ENCODE results near the gene KCNJ15.

Gene KCNJ15

GRCh38 chr21:38300141-38300578 is 43.4 kb downstream of the KCNJ15 start:
- DNase-seq = no peak

DNA sequence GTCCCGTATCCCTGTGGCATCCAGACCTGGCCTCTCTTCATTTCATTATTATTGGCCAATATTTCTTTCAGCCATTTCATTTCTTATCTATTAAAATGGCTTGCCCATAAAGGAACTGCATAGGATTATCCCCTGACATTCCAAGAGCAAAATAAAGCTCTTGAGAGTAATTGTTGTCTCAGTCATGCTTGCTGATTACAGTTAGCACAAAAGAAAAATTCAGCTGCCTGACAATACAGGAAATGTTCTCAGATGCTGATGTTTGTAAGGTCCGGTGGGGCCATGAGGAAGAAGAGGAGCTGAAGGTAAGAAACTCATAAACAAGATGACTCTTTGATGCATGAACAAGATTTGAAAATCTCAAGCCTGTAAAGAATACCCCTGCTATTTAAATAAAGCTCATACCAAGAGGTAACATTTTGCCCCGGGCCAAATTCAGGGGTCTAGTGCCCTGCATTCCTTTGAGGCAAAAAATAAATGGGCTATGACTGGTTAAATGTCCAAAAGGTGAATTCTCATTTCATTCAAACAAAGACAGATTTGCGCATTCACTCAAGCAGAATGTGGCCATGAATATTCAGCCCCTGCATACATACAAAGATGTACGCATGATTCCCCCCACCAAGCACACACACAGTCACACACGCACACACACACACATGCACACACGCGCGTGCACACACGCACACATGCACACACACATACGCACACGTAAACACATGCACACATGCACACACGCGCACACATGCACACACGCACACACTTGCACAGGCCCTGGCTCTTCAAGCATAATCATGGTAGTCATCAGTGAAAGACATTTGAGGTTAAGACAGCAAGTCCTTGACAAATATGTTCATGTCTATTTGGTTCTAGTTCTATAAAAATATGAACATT is 44.8 kb downstream of the KCNJ15 start:
- no peak for DNase-seq

- DNase-seq = no peak
Measured at GRCh38 chr21:38303300-38303699, 46.5 kb downstream of the KCNJ15 start.

DNA sequence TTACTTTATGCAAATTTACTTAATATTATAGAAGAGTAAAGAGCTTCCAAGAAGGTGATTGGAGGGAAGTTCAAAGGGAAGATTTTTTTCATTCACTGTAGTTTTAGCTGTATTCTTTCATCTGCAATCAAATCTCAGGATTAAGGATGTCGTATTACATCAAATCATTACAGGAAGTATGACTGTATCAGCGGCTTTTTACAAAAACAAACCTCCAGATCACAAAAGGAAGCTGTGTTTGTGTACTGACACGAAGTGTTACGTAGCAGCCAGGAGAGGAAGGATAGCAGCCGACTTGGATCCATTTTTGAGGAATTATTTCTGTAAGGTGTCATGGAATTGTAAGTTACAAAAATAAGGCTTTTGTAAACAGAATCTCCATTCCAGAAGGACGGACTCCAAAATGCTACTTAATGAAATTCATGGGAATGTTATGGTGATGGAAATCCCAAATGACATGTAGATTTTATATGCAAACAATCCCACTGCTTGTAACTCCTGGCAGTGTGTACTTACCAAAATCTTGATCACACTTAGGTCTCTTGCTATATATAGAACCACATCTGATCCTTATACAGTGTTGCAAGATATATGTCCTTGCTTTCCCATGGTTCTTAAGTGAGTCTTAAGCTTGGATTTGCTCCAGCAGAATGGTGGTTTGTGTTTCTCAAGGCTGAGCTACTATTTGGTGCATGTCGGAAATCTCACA is 49.8 kb downstream of the KCNJ15 start:
- DNase-seq = no peak

DNA sequence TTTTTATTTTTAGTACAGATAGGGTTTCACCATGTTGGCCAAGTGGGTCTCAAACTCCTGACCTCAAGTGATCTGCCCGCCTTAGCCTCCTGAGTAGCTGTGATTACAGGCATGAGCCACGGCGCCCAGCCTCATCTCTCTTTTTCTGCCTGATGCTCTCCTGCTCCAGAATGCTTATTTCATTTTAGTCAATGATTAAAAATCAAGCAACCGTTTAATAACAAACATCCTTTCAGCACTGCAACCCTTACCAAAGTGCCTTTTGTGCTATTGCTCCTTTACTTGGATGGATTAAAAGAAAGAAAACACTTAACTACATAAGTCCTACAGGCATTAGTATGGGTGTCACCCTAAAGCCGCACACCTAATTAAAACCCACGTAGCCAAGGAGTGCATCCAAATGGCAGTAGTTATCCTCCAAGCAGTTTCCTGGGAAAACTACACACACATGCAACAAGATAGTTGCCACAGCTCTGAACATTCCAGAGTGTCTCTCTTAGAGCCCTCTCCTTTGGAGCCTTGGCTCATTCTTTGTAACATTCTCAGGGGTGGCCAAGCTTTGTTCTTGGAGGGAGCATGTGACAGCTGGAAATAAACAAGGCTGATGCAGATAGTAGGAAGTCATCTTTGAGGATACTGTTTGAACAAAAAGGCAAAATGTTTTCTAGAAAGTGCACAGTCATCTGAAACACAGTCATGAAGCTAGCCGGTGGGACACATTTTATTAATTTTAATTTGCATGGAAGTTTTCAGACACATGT is 51.2 kb downstream of the KCNJ15 start:
- DNase-seq = no peak

DNA sequence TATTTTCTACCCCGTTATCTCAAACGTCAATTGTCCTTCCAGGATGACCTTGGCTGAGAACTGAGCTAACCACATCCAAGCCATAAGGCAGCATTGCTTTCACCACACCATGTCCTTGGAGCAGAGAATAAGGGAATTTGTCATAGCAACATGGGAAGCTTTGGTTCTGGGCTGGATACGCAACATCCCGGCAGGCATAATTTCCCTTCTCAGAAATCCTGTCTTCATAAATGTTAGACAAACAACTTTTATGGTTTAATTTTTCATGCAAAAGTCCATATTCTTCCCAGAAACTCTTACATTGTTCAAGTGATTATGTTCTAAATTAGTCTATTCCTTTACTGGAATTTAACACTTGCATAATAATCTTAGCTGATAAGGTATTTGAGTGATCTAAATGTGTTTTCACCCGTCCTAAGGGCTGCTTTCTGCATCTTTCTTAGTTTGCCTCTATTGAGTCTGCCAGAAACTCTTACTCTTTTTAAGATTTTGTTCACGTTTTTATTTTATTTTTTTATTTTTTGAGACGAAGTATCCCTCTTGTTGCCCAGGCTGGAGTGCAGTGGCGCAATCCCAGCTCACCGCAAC is 51.8 kb downstream of the KCNJ15 start:
- DNase-seq = no peak

DNA sequence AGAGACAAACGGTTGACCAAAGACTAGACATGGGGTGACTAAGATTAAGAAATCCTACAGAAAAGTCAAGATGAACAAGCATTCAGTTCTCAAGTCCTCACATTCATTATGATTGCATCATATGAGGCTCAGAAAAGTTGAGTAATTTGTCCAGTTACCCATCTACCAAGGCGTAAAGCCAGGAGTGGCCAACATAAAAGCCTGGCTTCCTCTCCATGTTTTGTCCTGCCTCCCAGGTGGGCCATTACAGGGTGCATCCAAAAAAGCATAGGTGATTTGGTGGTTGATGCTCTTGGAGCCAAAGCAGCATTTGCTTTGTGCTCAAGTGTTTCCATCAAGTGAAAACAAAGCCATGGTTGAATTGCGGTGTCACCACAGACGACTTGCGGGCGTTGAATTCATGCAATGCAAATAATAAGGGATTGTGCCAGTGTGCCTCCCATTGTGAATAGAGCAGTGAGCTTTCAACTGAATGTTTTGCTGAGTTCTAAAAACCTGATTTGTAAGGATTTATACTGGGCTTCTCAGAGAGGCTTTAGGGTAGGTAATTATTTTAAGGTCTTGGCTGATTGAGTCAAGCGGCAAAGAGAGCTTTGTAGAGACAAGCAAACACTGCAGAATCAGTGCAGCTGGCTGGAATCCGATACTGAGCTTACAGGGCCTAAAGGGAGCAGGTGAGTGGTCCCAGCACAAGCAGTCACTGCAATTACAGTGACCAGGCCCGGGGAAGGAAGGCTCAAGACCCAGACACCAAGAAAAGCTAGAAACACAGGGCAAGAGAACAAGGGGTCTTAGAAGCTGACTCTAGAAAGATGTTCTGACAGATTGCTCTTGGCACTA is 54.1 kb downstream of the KCNJ15 start:
- no peak for DNase-seq

GRCh38 chr21:38311765-38312164 is 55.0 kb downstream of the KCNJ15 start:
- DNase-seq = no peak

GRCh38 chr21:38312822-38313221 is 56.0 kb downstream of the KCNJ15 start:
- DNase-seq = no peak

DNA sequence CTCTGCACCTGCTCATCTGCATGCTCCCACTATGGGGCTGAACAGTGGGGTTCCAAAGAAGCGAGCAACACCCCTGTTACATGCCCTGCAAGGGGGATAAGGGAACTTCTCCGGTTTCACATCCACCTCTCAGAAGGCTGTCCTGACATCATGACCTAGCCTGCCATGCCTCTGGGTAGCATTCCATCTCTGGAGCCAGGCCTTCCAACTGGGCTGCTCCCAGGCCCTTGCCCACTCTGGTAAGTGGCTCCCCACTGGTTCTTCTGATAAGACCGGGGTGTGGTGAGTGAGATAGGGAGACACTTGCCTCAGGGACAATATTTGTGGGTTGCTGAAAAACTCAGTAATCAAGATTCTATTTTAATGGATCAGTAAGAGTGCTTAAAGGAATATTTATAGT is 57.8 kb downstream of the KCNJ15 start:
- no peak for DNase-seq

DNA sequence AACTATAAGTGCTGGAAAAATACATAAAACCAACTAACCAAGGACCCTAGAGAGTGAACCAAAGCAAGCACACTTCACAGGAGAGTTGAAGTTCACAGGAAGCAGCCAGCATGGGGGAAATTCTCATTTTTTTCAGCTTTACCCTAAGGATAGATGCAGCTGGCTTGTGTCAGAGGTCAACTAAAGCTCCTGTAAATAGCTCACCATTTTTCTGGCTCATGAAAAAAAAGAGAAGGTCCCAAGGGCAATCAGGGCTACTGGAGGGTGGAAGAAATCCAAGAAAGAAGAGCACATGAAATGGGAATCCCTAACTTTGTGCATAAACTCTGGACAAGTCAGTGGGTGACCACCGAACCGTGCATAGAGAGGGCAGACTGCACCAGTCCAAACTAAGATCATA is 58.3 kb downstream of the KCNJ15 start:
- no peak for DNase-seq

DNA sequence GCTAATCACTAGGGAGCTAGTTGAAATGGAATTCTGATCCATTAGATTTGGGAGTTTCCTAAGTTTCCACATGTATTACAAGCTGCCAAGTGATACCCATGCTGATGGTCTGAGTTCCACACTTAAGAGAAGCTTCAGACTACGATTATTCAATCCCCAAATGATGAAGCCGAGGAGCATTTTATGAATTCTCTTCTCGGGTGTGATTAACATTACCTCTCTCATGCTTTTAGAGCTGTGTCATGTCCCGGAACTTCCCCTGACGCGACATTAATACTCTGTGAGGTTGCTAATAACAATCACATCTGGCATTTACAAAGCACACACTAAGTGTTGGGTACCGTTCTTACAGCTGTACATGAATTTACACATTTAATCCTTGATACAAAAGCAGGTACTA is 63.0 kb downstream of the KCNJ15 start:
- no peak for DNase-seq

DNA sequence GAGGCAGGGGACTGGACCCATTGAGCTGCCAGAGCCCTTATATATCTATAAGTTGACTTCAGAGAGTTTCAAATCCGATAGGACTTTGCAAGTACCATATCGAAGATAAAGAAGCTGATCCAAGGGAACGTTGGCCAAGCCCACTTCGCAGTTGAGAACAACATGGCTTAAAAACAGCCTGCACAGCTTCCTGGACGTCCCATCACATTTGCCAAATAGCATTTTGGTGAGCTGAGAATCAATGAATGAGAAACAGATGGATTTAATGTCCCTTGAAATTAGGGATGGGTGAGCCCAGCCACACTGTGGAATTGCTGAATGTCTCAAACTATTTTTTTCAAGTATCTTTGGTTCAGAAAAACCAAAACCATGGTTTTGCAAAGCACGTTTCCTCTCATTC is 64.8 kb downstream of the KCNJ15 start:
- DNase-seq = no peak

- DNase-seq = no peak
Measured at GRCh38 chr21:38322311-38322950, 65.6 kb downstream of the KCNJ15 start.

DNA sequence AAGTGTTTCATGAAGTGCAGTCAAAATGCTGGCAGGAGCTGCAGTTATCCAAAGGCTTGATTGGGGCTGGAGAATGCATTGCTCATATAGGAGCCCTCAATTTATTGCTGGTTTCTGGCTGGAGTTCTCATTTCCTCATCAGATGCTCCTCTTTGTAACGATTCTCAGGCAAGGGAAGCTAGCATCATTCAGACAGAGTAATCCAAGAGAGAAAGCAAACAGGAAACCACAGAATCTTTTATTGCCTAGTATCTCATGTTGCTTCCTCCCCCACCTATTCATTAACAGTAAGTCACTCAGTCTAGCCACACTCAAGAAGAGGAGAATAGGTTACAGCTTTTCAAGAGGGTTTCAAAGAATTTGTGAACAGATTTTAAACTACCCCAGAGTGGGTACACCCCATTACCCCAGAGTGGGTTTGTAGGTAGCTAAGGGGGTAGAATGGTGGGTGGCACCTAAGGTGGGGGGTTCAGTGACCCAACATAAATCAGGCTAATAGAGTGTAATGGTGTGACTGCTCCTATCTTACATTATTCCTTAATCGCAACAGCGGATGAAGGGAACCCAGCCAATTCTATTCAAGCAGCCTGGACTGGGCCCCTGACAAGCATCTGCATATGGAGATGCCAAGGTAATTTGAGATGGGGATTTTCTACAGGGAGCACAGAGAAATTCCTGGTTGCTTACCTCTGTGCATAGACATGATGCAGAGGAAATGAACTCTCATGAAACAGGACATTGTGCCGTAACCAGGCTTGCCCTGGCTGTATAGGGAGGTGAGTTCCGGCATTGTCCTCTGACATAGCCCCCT is 67.1 kb downstream of the KCNJ15 start:
- no peak for DNase-seq

GRCh38 chr21:38325216-38325615 is 68.4 kb downstream of the KCNJ15 start:
- DNase-seq = no peak

DNA sequence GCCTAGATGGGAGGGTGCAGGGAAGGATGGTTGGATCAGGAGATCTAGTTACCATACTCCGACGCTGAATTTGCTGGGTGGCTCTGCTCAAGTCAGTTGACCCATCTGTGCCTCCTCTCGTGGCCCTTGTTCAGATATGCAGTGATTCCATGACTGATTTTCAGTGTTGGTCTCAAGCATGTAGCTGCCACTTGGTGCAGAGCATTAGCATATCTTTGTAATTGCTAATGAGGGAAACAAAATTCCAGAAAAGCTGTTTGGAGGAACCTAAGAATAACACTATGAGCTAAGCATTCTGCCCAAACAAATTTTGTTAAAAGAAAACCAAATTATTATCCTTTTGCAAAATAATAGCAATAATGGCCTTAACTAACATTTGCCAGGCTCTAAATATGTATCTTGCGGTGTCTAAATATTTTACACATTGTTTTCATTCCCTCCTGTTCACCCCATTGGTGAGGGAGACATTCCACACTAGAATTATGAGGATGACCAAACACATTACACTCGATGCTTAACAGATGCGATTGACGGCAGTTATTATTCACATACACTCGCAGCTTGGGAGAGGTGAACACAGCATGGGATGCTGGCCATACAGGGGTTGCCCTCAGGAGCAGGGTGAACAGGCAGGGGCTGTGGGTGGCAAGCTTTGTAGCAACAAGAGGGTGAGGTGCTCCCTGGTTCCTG is 69.1 kb downstream of the KCNJ15 start:
- DNase-seq = no peak

GRCh38 chr21:38326429-38326828 is 69.6 kb downstream of the KCNJ15 start:
- no peak for DNase-seq

- no peak for DNase-seq
Measured at GRCh38 chr21:38326899-38327298, 70.1 kb downstream of the KCNJ15 start.

DNA sequence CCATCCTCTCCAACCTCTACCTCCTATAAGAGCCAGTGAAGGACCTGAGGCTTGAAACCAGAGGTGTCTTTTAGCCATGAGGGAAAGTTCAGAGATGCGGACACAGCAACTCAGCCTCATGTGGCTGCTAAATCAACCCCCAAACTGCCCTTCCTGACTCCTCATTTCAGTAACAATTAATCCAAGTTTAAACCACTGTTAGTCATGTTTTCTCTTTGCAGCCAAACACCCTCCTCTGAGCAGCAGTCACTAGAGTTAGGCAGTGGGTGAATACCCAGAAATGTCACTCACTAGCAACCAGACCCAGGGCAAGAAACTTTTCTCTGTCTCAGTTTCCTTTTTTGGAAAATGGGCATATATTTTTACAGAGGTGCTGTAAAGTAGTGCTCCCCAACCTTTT is 71.2 kb downstream of the KCNJ15 start:
- no peak for DNase-seq

Data from activated CD4-positive, alpha-beta T cell treated with anti-CD3 and anti-CD28 coated beads for 1 hour (primary cell).